ENCODE measurements around the gene LLGL2. TPM values are rescaled to one million over a fixed set of nuclear protein-coding genes. Genes with fewer than 3 reads are reported as not detected.

LLGL2 gene
- total and polyA plus RNA-seq, 10 of the 15 experiments (the other 5 are each of a cell fraction or from before 2014, with no cell fraction given): 0.21 to 9.9 (median 4.5) TPM

DNA sequence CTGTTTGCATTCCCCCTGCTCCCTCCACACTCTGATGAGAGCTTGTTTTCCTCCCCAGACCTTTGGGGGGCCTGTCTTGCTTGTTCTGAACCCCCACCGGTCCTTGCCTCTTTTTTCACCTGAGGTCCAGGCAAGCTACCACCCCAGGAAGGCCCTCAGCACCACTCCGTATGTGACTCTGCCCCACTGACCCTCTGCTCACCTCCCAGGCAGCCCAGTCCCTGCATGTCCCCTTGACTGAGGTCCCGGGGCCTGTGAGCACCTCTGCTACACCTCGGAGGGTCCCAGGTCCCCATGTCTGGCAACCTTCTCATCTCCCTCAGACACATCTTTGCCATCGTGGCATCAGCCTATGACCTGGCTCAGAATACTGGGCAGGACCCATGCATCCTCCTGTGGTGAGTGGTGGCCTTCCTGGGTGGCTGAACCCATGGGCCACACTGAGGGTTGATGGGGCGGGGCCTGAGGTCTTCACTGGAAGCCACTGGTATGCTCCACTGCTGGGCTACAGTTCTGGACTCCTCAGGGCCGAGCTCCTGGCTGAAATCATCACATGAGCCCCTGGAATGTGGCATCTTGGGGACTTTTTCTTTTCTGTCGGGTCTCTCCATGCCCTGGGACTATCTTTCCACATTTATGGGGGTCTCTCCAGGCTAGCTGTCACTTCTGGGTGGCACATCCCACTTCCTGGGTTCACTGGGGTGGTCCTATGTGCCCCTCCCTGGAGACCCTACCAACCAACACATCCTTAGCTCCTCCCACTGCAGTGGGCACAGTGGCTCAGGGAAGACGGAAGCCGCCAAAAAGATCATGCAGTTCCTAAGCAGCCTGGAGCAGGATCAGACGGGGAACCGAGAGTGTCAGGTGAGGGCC is 65.6 kb downstream of the LLGL2 start:
- DNase-seq (ENCODE audit: low read depth, low spot score): no peak
- intact Hi-C loops (cut with micrococcal nuclease; ENCODE audit: unreplicated experiment): no loop called here
- ChIA-PET POLR2A (no interaction called here), SMC1A (ENCODE audit: uncharacterized antibody, unreplicated experiment) (interaction anchor here (1.3 kb wide), 1 partner anchor 162 kb away, joined by 3 read pairs; no protein-coding TSS in a partner anchor), RAD21 (ENCODE audit: unreplicated experiment) (interaction anchor here (1.5 to 1.8 kb wide), 2 partner anchors 75 to 390 kb away, joined by 3 to 4 read pairs; partner anchors contain the start of gene TSEN54), CTCF (interaction anchor here (0.6 to 3.7 kb wide), 11 partner anchors 10 to 300 kb away, joined by 3 to 20 read pairs (median 4); partner anchors contain the start of genes SMIM5 and TSEN54)
- no peak for FAIRE-seq
- Histone ChIP-seq H3K79me2 (ENCODE audit: control insufficient read depth, insufficient read depth, low read length) (no peaks in the 10 kb centered on the region), H3K9me3 (replicated peaks; ENCODE audit: control insufficient read depth, insufficient read depth, low read length) (no peaks in the 10 kb centered on the region), H2AFZ (ENCODE audit: control insufficient read depth, low read depth, low read length) (no peak overlapping the region), H4K20me1 (ENCODE audit: control insufficient read depth, insufficient read depth) (no peaks in the 10 kb centered on the region), H3K4me3 (no peak overlapping the region), H3K4me1 (ENCODE audit: control insufficient read depth, insufficient read depth, low read length) (0 out of 2 replicates have a peak, but pooled peaks cover 4% of the 10 kb centered on the region), H3K27me3 (replicated peaks in 1 of 2; ENCODE audit: control insufficient read depth in 2 of 2, insufficient read depth in 2 of 2, low read length in 1 of 2) (peaks cover 5 to 9% of the 10 kb centered on the region in 2 experiments), H3K27ac (ENCODE audit: control insufficient read depth, insufficient read depth) (no peak overlapping the region), H3K36me3 (ENCODE audit: control insufficient read depth in 2 of 2, insufficient read depth in 2 of 2, low read length in 1 of 2) (no peaks in the 10 kb centered on the region), H3K4me2 (ENCODE audit: control insufficient read depth, insufficient read depth) (no peak overlapping the region), H3K9ac (ENCODE audit: control insufficient read depth, insufficient read depth, low read length) (no peak overlapping the region)
- TF ChIP-seq, protein P1, sequence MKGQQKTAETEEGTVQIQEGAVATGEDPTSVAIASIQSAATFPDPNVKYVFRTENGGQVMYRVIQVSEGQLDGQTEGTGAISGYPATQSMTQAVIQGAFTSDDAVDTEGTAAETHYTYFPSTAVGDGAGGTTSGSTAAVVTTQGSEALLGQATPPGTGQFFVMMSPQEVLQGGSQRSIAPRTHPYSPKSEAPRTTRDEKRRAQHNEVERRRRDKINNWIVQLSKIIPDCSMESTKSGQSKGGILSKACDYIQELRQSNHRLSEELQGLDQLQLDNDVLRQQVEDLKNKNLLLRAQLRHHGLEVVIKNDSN (IDR thresholded peaks at IDR 0.05; ENCODE audit: borderline replicate concordance, extremely low read length, insufficient read depth, low read depth, low read length): peak; percentile 11
- TF ChIP-seq, protein P2, sequence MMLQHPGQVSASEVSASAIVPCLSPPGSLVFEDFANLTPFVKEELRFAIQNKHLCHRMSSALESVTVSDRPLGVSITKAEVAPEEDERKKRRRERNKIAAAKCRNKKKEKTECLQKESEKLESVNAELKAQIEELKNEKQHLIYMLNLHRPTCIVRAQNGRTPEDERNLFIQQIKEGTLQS (IDR thresholded peaks at IDR 0.05; ENCODE audit: borderline replicate concordance, extremely low read depth, low read depth, low read length): no peak
- BruUV-seq (replicated peaks): no TSS peak
- ATAC-seq: no peak
- in situ Hi-C loops (cut with MboI): loop anchor here (10.0 kb wide), 1 partner anchor 166 kb away; no protein-coding TSS in a partner anchor
- WGBS (ENCODE audit: insufficient coverage, insufficient replicate concordance, low lambda C conversion rate, missing lambda C conversion rate): 53% methylated on average over 12 of the region's 12 CpGs
